Measurements from ENCODE around the gene ITCH. TPM values are rescaled to one million over a fixed set of nuclear protein-coding genes. Genes with fewer than 3 reads are reported as not detected.

The ITCH gene
- total and polyA plus RNA-seq, 9 of the 15 experiments (the other 6 are each of a cell fraction or from before 2014, with no cell fraction given) = 7.5 to 53.0 (median 22.9) TPM

DNA sequence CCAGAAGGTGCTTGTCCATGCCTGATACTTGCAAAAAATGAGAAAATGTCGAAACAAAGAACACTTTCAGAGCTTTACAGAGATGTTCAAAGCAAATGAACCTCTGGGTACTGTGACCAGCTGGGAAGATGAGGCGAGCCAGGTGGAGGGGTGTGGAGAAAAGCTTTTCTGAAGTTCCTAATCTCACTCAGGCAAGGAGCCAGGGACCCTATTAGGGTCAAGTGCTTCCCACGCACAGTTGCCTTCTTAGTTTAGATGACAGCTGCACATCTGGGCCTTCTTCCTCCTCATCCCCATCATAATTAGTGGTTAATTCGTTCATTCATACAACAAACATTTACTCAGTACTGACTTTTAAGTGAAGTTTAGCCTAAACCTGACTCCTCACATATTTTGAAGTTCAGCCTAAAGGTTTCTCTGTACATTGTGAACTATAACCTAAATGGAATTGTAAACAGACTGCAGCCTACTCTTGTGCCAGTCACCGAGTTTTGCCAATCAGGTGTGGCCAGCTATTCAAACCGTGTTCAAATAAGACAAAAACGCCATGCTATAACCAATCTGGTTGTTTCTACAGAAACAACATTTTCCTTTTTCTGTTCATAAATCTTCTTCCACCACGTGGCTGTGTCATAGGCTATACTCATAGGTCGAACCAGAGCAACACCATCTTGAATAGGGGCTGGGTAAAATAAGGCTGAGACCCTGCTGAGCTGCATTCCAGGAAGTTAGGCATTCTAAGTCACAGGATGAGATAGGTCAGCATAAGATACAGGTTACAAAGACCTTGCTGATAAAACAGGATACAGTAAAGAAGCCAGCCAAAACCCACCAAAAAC lies 40.6 kb upstream of the ITCH start (continued):
- peak; percentile 16; the same call in 1 of the 2 replicates for TF ChIP-seq MGA (IDR thresholded peaks at IDR 0.05)
- no peak for TF ChIP-seq AFF1 (IDR thresholded peaks at IDR 0.05; ENCODE audit: low read depth in 1 of 2, partially characterized antibody in 2 of 2)
